Measurements from ENCODE around the gene LRP1B.

GRCh38 chr2:141806090-141806489 is 324.7 kb downstream of the LRP1B start:
- TF ChIP-seq CTCF (IDR thresholded peaks at IDR 0.05) (no peak), EZH2 (IDR thresholded peaks at IDR 0.05; ENCODE audit: borderline replicate concordance, insufficient read depth, low read depth, low read length, poor library complexity, severe bottlenecking) (no peak)
